OCI-LY7 (cell line): ENCODE measurements around the gene C9orf50. TPM values are rescaled to one million over a fixed set of nuclear protein-coding genes. Genes with fewer than 3 reads are reported as not detected.

Experiments
- BruUV-seq: library from RNA; stranded (reverse); fragments of 400-500 nt; replicated peaks from 2 replicates; lab custom pipeline; 2021; lab: Mats Ljungman, UMichigan
- CTCF ChIA-PET: fragments of 300-600 bp; sonication (Branson Sonifier 250); formaldehyde crosslinking; loops from one replicate; lab custom pipeline; 2022; ENCODE audit warnings: antibody characterized with exemption; ENCODE audit not compliant: unreplicated experiment; lab: Charles Lee
- POLR2A ChIA-PET: fragments of 300-600 bp; sonication (Branson Sonifier 250); formaldehyde crosslinking; loops from one replicate; lab custom pipeline; 2022; ENCODE audit warnings: antibody characterized with exemption; lab: Charles Lee
- DNase-seq: peaks from one replicate; pipeline ENCODE4 v3.0.0-alpha.2; 2015; ENCODE audit warnings: low spot score
- H2AFZ ChIP-seq: fragments of 200-600 bp; sonication (generic), shearing (Covaris generic); 2 replicates; pipeline ENCODE4 v1.6.1; 2014; ENCODE audit warnings: mild to moderate bottlenecking, antibody characterized with exemption, low read length, moderate library complexity
- H3K27ac ChIP-seq: fragments of 200-600 bp; sonication (generic); 2 replicates; pipeline ENCODE4 v1.5.1; 2014; ENCODE audit warnings: mixed run types, low read depth, mild to moderate bottlenecking, moderate library complexity, low read length, inconsistent platforms; ENCODE audit not compliant: poor library complexity, severe bottlenecking
- H3K36me3 ChIP-seq: fragments of 200-600 bp; sonication (generic); 2 replicates; pipeline ENCODE4 v1.6.1; 2014; ENCODE audit warnings: mild to moderate bottlenecking, antibody characterized with exemption, low read length, moderate library complexity, mixed read lengths; ENCODE audit not compliant: insufficient read depth
- H3K4me1 ChIP-seq: fragments of 200-600 bp; sonication (generic); 2 replicates; pipeline ENCODE4 v1.5.1; 2014; ENCODE audit warnings: mild to moderate bottlenecking, low read length; ENCODE audit not compliant: insufficient read depth, poor library complexity, severe bottlenecking
- H3K4me2 ChIP-seq: fragments of 200-600 bp; sonication (generic); 2 replicates; pipeline ENCODE4 v1.6.1; 2014; ENCODE audit warnings: mild to moderate bottlenecking, low read length
- H3K4me3 ChIP-seq: fragments of 200-600 bp; sonication (generic); 2 replicates; pipeline ENCODE4 v1.5.1; 2014; ENCODE audit warnings: mild to moderate bottlenecking, low read depth, low read length; ENCODE audit not compliant: poor library complexity, severe bottlenecking
- H3K79me2 ChIP-seq: fragments of 200-600 bp; sonication (generic); 2 replicates; pipeline ENCODE4 v1.6.1; 2016; ENCODE audit warnings: low read depth, mild to moderate bottlenecking, low read length, moderate library complexity, mixed read lengths; ENCODE audit not compliant: insufficient read depth
- H3K9me2 ChIP-seq: fragments of 200-600 bp; sonication (generic); 2 replicates; pipeline ENCODE4 v1.6.1; 2016; ENCODE audit warnings: mild to moderate bottlenecking, low read length, mixed read lengths; ENCODE audit not compliant: insufficient read depth
- H3K9me3 ChIP-seq: fragments of 200-600 bp; sonication (generic); 2 replicates; pipeline ENCODE4 v1.6.1; 2014; ENCODE audit warnings: mild to moderate bottlenecking, mixed run types, low read length, mixed read lengths
- H4K20me1 ChIP-seq: fragments of 200-600 bp; sonication (generic); 2 replicates; pipeline ENCODE4 v1.6.1; 2014; ENCODE audit warnings: mild to moderate bottlenecking, antibody characterized with exemption, low read length, moderate library complexity, mixed read lengths; ENCODE audit not compliant: insufficient read depth
- CTCF ChIP-seq: fragments of 200-600 bp; sonication (generic); conservative IDR thresholded peaks from 2 replicates; pipeline ENCODE4 v1.5.1; 2014; ENCODE audit warnings: mild to moderate bottlenecking, antibody characterized with exemption, low read length, moderate library complexity, mixed read lengths
- EZH2phosphoT487 ChIP-seq: fragments of 200-600 bp; sonication (generic); IDR thresholded peaks from 2 replicates; pipeline ENCODE4 v1.6.1; 2018; ENCODE audit warnings: low read depth, borderline replicate concordance, mild to moderate bottlenecking, mixed run types, antibody characterized with exemption, low read length, moderate library complexity, mixed read lengths
- intact Hi-C: fragments of 100-400 bp; cut with micrococcal nuclease; formaldehyde crosslinking; loops from one replicate; pipeline ENCODE4 v1.10.0; 2022; ENCODE audit not compliant: unreplicated experiment
- total RNA-seq, 2 experiments: library from RNA; depleted of rRNA in 1 of 2; stranded (reverse); fragments of >200 nt in 1 of 2; shearing (Covaris generic) in 1 of 2; gene quantifications; 2 replicates each; pipeline ENCODE4 v1.2.3, GENCODE V29; 2014 to 2022

C9orf50 gene
- total RNA-seq, 2 experiments from 2014 or later = not detected

- H2AFZ ChIP-seq = peak within 1 kb of the TSS; percentile 63; the same call in 1 of the 2 replicates
- DNase-seq = peak; percentile 90
- BruUV-seq = no TSS peak
Observed at GRCh38 chr9:129626079-129626624, 5.3 kb upstream of the C9orf50 start, which contains the start of gene NTMT1. NTMT1 (plus strand) TSS chr9:129626163; CDS start chr9:129632704, 6,541 bp downstream.

GRCh38 chr9:129624947-129625346 lies 4.0 kb upstream of the C9orf50 start:
- no peaks in the 10 kb centered on the region for H3K9me2 ChIP-seq
- no peaks in the 10 kb centered on the region for H3K9me3 ChIP-seq
- H3K79me2 ChIP-seq = peaks cover 38% of the 10 kb centered on the region
- ChIA-PET CTCF (interaction anchor here (1.0 to 1.7 kb wide), 2 partner anchors 17 to 482 kb away, joined by 4 to 5 read pairs; no protein-coding TSS in a partner anchor), POLR2A (interaction anchor here (1.0 to 1.3 kb wide), 2 partner anchors 44 to 491 kb away, joined by 3 to 5 read pairs; no protein-coding TSS in a partner anchor)
- H3K4me2 ChIP-seq = peak overlapping the region; percentile 71
- H2AFZ ChIP-seq = peak overlapping the region; percentile 63; the same call in 1 of the 2 replicates
- no peak for TF ChIP-seq CTCF
- TF ChIP-seq EZH2phosphoT487 = no peak
- peak overlapping the region; percentile 73 for H3K27ac ChIP-seq
- H4K20me1 ChIP-seq = peaks cover 30% of the 10 kb centered on the region
- H3K4me3 ChIP-seq = peak overlapping the region; percentile 92
- H3K36me3 ChIP-seq = peaks cover 28% of the 10 kb centered on the region
- DNase-seq = peak; percentile 73
- no TSS peak for BruUV-seq
- H3K4me1 ChIP-seq = peaks cover 43% of the 10 kb centered on the region
- intact Hi-C loops = loop anchor here (5.0 kb wide), 1 partner anchor 448 kb away; the partner anchor contains the start of gene IER5L

More at GRCh38 chr9:129626079-129626624, 5.3 kb upstream of the C9orf50 start, which contains the start of gene NTMT1:
- no peak for TF ChIP-seq CTCF
- no peak for TF ChIP-seq EZH2phosphoT487
- Histone ChIP-seq H3K4me2 (peak within 1 kb of the TSS; percentile 88), H3K9me2 (no peaks in the 10 kb centered on the region), H3K9me3 (no peaks in the 10 kb centered on the region), H3K79me2 (peaks cover 50% of the 10 kb centered on the region), H3K36me3 (peaks cover 40% of the 10 kb centered on the region), H3K27ac (peak within 1 kb of the TSS; percentile 73), H4K20me1 (peaks cover 36% of the 10 kb centered on the region), H3K4me1 (peaks cover 44% of the 10 kb centered on the region), H3K4me3 (peak within 1 kb of the TSS; percentile 92)
- CTCF ChIA-PET = no interaction called here
- intact Hi-C loops = loop anchor here (5.0 kb wide), 1 partner anchor 449 kb away; the partner anchor contains the start of gene IER5L
- POLR2A ChIA-PET = interaction anchor here (0.7 to 1.3 kb wide), 9 partner anchors 42 to 598 kb away, joined by 3 to 7 read pairs (median 3); partner anchors contain the start of genes IER5L and SH3GLB2
